ENCODE results near the gene CD99.
"Not testable (repeated sequence)": the region's sequence is repeated elsewhere in the genome, so short reads cannot be mapped to it uniquely, and the experiment has no call there.

Gene CD99

DNA sequence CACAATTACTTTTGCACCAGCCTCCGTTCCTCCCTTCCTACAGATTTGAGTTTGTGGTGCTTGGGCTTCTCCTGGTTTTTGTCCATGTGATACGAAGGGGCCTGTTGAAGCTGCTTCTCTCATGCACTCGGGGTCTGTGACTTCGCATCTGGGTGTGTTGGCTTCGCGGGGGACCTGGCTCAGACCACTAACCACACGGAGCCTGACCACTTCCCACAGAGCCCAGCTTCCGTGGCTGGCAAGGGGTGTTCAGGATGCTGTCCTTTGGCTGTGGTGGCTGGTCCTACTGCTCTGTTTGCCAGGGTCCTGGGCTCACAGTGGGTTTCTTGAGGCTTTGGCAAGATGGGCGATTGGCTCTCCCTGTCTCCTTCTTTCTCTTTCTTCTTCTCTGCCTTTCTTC is 41.0 kb downstream of the CD99 start:
- no peak for DNase-seq (ENCODE audit: low spot score)

DNA sequence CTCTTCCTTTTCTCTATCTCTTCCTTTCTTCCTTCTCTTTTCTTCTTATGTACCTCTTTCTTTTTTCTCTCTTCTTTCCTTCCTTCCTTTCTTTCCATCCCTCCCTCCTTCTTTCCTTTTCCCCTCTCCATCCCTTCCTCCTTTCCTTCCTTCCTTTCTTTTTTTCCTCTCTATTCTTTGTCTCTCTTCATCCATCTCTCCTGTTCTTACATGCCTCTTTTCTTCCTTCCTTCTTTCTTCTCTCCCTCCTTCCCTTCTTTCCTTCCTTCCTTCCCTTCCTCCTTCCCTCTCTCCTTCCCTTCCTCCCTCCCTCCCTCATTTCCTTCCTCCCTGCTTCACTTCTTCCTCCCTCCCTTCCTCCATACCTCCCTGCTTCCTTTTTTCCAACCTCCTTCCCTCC is 41.6 kb downstream of the CD99 start:
- no peak for DNase-seq (ENCODE audit: low spot score)

DNA sequence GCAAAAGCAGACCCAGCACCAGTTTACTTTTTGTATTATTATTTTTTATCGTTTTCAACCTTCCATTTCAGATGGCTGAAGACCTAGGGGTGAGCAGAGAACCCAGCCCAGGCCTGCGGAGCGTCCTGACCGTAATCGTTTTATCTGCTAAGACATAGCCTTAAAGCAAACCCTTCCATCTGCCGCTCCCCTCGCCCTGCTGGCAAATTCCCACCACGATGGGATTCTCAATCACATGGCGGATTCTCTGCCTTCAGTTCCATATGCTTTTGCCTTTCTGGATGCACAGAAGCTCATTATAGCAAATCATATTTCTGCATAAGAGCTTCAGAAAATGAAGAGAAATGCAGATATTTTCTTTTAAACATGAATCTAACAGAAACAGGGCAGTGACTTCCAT is 42.2 kb downstream of the CD99 start:
- DNase-seq (ENCODE audit: low spot score) = no peak

DNA sequence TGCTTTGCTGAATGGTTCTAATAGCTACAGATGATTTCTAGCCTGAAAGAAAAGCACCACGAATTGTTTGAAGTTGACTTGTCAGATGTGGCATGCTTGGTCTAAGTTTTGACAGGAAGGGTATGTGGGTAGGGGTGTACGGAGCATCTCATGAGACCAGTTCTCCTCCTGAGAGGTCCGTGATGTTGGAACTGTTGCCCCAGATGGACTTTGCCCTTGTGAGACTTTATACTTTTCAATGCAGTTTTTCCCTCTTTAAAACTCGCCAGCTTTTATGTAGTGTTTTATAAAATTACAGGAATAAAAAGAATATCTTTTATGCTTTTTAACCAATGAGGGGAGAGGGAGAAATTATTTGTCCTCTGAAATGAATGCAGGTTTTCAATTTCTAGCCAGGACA is 44.2 kb downstream of the CD99 start:
- no peak for DNase-seq (ENCODE audit: low spot score)

DNA sequence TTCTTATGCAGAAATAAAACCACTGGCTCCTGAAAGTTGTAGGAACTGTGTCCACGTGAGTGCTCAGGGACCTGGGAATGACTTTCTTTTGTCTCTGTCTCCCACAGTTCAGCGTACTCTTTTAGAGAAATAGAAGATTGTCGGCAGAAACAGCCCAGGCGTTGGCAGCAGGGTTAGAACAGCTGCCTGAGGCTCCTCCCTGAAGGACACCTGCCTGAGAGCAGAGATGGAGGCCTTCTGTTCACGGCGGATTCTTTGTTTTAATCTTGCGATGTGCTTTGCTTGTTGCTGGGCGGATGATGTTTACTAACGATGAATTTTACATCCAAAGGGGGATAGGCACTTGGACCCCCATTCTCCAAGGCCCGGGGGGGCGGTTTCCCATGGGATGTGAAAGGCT is 49.6 kb downstream of the CD99 start:
- no peak for DNase-seq (ENCODE audit: low spot score)

DNA sequence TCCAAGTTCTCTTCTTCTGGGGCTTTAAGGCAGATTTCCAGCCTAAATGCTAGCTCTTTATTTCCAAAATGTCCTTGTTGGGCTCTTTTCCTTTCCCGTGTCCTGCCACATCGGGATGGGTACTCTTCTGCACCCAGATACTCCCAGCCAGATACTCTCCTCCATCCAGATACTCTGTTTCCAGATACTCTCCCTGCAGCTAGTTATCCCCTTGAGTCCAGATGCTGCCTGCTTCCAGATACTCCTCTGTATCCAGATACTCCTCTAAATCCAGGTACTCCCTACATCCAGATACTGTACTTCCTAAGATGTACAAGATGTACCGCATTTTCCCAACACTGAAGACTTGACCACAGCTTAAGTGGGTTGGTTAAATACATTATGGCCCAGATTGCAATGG is 50.3 kb downstream of the CD99 start:
- DNase-seq (ENCODE audit: low spot score) = no peak

DNA sequence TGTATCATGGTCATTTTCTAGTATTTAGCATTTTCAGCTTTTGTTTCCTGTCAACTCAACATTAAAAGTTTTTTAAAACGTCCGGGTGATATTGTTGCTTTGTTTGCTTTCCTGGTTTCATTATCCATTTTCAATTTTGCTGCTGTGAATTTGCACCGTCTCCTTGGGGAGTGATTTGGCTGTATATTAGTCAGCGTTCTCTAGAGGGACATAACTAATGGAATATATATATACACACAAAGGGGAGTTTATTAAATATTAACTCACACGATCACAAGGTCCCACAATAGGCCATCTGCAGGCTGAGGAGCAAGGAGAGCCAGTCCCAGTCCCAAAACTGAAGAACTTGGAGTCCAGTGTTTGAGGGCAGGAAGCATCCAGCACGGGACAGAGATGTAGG is 55.2 kb downstream of the CD99 start:
- DNase-seq (ENCODE audit: low spot score) = not testable (repeated sequence)

DNA sequence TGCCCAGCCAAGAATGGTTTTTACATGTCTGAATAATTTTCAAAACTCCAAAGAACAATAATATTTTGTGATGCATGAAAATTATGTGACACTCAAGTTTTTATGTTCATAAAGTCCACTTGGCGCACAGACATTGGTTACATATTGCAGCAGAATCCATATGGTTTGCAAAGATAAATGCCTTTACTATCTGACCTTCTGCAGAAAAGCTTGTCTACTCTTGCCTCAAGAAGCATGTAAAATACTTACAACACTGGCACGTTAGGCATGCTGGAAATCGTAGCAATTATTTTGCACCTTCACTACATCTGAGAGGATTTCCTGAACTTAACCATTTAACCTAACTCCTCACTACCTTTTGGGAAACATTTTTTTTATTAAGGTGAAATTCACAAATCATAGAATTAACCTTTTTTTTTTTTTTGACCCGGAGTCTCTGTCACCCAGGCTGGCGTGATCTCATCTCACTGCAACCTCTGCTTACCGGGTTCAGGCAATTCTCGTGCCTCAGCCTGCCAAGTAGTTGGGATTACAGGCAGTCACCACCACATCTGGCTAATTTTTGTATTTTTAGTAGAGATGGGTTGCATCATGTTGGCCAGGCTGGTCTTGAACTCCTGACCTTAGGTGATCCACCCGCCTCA is 57.2 kb downstream of the CD99 start:
- no peak for DNase-seq (ENCODE audit: low spot score)

DNA sequence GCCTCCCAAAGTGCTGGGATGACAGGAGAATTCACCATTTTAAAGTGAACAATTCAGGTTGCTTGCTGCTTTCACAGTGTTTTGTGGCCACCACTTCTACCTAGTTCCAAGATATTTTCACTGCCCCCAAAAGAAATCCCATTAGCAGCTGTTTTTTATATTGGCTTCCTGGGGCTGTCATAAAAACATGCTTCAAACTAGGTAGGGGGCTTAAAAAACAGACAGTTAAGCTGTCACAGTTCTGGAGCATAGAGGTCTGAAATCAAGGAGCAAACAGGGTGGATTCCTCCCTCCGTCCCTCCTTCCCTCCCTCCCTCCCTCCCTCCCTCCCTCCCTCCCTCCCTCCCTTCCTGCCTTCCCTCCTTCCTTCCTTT is 57.7 kb downstream of the CD99 start:
- no peak for DNase-seq (ENCODE audit: low spot score)

DNA sequence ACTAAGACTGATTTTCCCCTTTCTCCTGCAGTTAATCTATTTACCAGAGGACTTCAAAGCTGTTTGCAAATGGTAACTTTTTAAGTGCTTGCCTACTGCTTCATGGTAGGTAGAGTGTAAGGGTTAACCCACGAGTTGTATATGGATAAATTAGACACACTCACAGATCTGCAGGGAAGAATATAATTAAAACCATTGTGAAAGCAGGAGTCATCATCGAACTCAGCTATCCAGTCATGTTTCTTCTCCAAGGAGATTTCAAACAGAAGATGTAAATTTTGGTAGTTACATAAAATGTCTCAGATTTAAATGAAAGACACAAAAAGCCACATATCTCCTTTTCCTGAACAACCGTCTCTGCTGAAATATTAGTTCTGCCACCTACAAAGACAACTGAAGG is 60.2 kb downstream of the CD99 start:
- no peak for DNase-seq (ENCODE audit: low spot score)

DNA sequence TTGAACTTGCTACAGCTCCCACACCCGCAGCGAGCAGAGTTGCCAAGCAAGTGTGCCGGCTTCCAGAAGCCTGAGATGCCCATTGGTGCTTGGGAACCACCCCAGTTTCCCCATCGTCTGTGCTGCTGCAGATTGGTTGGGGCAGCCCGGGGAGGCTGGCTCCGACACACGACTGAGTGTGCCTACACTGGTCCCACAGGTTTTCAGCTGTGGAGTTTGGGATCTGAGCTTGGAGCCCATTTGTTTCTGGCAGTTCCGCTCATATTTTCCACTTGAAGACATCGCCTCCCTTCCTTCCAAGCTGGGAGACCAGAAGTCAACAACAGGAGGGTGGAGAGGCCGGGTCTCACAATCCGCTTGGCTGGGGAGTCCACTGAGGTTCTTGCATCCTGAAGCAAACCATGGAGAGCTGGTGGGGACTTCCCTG is 60.8 kb downstream of the CD99 start, which contains the start of gene XG:
TSS of gene XG (plus strand) at position 167 of the 427 bp plus-strand sequence. CDS start at position 402, 235 bp downstream.
- DNase-seq (ENCODE audit: low spot score) = not testable (repeated sequence)

DNA sequence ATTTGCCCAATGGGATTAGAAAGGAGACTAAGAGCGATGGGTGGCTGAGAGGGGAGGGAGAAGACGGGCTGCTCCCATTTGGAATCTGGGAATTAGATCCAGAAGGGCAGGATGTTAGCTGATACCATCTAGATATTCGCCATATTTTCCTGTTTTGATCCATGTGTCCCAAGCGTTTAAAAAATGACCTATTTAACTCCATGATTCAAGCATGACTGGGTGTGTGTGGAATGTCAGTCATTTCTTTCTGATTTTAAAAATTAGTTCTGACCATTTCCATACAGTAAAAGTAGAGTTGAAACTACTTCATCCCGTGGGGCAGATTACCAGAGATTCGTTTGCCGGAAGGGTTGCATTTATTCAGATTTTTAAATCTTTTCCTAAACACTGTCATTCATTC is 61.3 kb downstream of the CD99 start:
- not testable (repeated sequence) for DNase-seq (ENCODE audit: low spot score)

DNA sequence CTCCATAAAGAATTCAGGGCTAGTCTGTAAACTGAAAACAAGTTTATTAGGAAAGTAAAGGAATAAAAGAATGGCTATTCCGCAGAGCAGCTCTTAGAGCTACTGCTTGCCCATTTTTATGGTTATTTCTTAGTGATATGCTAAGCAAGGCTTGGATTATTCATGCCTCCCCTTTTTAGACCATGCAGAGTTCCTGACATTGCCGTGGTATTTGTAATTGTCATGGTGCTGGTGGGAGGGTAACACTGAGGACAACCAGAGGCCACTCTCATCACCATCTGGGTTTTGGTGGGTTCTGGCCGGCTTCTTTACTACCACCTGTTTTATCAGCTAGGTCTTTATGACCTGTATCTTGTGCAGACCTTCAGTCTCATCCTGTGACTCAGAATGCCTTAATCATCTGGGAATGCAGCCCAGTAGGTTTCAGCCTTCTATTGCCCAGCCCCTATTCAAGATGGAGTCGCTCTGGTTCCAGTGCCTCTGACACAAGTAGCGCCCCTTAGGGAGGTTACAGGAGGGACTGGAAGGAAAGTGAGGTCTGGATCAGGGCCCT is 64.1 kb downstream of the CD99 start:
- DNase-seq (ENCODE audit: low spot score) = not testable (repeated sequence)

DNA sequence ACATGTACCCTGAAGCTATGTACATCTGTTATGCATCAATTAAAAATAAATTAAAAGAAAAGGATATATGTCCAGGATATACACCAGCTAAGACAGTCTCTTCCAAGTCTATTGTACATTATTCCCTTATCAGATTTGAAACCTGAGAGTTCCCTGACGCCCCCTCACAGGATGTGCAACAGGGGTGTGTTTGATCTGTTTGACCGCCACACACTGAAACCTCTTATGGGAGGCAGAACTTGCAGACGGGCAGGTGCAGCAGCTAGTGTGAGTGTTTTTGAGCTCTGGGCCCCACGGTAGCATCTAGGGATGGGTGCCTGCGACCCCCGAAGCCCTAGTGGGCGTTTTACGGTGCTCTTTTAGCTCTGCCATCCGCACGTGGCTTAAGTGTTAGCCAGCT is 65.5 kb downstream of the CD99 start:
- DNase-seq (ENCODE audit: low spot score) = no peak

DNA sequence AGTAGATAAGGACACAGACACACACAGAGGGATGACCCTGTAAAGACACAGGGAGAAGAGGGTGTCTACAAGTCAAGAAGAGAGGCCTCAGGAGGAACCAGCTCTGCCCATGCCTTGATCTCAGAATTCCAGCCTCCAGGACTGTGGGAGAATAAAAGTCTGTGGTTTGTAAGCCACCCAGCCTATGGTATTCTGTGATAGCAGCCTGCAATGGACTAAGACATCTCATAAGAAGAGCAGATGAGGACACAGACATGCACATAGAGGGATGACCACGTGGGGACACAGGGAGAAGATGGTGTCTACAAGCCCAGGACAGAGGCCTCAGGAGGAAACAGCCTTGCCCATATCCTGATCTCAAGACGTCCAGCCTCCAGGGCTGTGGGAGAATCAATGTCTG is 70.2 kb downstream of the CD99 start:
- no peak for DNase-seq (ENCODE audit: low spot score)

DNA sequence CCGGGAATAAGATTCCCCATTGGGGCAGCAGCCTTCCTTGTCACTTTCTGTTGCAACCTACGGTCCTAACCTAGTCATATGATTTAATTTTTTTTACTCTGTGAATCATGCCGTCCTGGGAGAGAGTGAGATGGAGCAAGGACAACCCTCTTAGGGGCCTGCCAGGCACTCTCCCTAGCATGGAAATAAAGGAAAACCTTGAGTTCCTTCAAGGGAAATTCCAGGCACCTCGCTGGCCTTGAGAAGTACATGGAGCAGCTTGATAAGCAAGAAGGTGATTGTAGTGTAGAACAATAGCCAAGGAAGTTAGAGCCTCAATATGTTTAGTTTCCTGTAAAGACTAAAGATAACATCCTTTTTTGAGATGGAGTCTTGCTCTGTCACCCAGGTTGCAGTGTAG is 71.6 kb downstream of the CD99 start:
- DNase-seq (ENCODE audit: low spot score) = not testable (repeated sequence)

DNA sequence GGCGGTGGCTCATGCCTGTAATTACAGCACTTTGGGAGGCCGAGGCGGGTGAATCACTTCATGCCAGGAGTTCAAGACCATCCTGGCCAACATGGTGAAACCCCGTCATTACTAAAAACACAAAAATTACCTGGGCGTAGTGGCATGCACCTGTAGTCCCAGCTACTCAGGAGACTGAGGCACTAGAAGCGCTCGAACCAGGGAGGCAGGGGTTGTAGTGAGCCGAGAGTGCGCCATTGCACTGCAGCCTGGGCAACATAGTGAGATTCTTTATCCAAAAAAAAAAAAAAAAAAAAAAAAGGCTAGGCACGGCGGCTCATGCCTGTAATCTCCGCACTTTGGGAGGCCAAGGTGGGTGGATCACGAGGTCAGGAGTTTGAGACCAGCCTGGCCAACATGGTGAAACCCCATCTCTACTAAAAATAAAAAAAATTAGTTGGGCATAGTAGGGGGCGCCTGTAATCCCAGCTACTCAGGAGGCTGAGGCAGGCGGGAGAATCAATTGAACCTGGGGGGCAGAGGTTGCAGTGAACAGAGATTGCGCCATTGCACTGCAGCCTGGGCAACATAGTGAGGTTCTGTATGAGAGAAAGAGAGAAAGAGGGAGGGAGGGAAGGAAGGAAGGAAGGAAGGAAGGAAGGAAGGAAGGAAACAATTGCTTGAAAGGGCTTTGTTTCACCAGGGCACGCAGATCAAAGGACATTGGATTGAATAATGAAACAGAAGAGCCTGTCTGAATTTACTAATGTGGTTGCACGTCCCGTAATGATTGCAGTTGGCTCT is 73.9 kb downstream of the CD99 start:
- not testable (repeated sequence) for DNase-seq (ENCODE audit: low spot score)

DNA sequence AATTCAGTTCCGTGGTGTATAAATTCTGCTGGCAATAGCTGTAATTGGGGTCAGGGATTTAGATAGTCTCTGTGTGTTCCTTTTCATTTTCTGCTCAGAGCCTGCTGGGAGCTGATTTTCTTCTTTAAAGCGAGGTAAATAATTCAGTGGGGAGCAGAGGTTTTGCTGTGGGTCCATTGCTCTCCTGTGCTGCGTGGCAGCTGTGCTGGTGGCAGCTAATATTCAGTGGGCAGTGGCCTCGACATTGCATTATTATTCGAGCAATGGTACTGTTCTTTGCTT is 74.4 kb downstream of the CD99 start:
- DNase-seq (ENCODE audit: low spot score) = no peak

DNA sequence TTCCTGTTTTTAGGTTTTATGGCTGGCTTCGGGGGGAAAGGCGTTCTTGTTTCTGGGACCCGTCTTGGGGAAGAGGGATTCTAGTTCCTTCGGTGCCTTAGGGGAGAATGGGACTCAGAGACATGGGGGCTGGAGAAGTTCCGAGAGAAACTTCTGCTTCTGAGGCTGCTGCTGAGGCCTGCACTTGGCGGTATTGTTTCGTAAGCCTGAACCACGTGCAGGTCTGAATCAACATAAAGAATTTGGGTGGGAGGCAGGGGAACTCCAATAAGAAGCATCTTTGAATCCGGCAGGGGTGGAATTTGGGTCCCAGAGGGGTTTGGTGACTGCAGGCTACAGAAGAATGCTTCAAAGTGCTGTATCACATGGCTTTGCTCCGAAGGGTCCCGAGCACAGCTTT is 75.8 kb downstream of the CD99 start:
- no peak for DNase-seq (ENCODE audit: low spot score)

DNA sequence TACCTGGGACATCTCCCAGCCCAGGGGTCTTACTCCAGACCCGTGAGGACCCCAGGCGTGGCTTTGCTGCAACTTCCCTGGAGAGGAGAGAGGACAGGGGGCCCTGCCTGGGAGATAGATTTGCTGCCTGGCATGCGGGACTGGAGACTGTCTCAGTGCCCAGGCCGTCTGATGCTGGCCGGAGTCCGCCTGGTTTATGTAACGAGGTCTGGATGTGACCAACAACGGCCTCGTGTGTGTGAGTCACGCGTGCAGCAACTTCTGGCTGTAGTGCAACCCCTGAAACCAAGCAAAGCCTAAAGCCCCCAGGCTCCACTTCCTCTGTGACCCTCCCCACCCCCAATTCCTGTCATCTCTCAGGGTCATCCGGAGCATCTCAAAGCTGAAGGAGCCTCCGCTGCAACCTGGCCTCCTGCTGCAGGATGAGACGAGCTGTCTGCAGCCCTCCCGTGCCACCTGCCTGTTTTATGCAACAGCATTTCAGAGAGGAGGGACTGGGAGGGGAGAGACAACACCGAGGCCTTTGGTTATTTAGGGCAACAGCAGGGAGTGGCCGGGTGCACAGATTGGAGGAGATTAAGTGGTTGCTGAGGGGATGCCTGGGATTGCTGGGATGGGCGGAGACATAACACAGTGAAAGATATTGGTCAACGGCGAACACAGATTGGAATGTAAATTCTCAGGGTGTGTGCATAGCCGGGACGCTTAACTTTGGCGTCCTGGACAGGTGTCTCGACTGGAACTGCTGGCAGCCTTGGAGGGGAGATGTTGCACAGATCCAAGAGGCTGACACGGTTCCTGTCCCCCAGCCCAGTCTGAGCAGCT is 76.7 kb downstream of the CD99 start:
- DNase-seq (ENCODE audit: low spot score) = no peak

DNA sequence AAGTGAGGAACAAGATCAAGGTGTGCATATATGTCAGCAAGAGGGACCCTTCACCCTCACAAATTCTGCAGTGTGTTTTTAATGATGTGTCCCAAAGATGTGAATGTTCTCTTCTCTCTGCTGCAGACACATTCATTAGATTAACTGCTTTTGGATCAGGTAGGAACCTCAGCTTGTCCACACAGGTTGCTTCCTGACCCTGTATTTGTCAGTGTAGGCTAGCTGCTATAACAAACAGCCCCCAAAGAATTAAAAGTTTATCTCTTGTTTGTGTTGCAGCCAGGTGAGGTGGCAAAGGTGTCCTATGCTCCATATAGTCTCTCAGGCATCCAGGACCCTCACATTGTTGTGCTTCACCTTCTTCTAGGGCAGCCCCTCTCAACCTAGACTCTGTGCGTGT is 78.5 kb downstream of the CD99 start:
- no peak for DNase-seq (ENCODE audit: low spot score)

DNA sequence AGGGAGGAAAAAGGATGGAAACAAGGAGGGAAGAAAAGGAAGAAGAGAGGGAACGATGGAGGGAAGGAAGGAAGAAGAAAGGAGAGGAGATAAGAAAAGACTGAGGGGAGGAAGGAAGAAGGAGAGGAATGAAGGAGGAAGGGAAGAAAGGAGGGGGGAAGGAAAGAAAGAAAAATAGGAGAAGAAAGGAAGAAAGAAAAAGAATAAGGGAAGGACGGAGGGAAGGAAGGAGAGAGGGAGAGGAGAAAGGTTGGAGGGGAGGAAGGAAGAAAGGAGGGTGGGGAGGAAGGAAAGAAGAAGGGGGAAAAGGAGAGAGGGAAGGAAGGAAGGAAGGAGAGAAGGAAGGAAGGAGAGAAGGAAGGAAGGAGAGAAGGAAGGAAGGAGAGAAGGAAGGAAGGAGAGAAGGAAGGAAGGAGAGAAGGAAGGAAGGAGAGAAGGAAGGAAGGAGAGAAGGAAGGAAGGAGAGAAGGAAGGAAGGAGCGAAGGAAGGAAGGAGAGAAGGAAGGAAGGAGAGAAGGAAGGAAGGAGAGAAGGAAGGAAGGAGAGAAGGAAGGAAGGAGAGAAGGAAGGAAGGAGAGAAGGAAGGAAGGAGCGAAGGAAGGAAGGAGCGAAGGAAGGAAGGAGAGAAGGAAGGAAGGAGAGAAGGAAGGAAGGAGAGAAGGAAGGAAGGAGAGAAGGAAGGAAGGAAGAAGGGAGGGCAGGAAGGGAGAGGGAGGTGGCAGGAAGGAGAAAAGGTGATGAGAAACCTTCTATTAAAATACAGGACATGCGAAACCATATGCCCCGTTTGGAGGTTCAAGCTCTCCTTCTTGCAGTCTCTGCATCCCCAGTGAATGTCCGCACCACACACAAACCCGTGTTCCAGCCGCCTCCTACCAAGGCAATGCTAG is 82.3 kb downstream of the CD99 start:
- not testable (repeated sequence) for DNase-seq (ENCODE audit: low spot score)
